Suppressor macrophage treated with lipopolysaccharide for 1 hour (primary cell): ENCODE data around the gene INPP5A.
"Not testable (repeated sequence)": the region's sequence is repeated elsewhere in the genome, so short reads cannot be mapped to it uniquely, and the experiment has no call there.

Source experiments
- DNase-seq, 3 donors: peaks; one replicate each; pipeline ENCODE4 v3.0.0-alpha.2; 2020 to 2022

The INPP5A gene

DNA sequence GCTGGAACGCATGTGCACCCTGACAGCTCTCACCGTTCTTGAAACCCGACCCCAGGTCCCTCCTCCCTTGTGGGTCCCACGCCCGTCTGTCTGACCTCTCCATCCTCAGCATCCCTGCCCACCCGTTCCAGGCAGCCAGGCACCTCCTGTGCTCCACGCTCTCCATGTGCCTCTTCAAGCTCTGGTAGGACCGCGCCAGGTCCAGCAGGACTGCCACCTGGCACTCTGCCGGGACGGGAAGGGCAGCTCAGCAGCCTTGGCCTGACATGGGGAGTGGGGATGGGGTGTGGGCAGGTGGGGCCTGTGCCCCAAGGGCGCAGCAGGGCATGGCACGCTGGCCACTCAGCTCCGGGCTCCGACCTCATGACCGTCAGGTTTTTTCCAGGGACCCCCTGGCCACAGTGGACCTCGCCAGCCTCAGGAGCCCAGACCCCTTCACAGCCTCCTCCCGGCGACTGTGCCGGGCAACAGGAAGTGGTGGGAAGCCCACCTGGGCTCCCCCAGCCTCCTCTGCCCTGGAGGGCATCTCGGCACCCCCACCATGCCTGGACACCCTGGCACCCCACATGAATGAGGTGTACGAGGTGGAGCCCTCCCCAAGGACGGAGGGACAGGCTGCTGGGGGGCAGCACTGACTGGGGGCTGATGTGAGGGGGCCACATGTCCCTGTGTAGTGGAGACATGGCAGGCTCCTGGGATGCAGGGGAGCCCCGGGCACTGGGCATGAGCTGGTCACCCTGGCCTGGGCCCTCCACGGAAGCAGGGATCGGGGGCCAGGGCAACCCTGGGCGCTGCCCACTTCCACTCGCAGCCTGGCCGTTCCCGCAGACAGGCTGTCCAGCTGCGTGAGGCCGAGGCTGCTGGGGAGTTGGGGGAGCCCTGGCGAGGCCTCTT lies 273.5 kb downstream of the INPP5A start:
- no peak for DNase-seq

DNA sequence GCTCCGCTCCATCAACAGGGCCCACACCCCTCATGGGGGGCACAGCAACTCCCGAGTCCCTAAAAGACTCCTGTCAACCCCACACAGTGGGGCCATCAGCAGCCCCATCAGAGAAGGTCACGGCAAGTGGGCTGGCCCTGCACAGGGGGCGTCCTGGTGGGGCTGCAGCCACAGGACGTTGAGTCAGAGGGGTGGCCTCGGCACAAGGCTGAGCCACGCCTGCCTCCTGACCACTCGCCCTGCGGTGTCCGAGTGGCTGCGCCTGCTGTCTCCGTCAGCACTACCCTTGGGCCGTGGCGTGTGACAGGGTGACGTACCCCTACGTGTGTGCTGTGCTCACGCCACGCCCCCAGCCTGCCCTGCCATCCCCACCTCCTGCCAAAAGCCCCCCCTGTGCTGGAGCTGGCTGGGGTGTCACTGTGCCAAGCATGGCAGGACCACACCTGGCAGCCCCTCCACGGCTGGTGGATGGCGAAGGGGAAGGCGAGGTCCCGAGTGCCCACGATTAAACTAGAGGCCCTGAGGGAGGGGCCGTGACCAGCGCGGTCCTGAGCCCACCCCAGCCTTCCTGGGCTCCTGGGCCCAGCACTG lies 274.4 kb downstream of the INPP5A start:
- no peak for DNase-seq

DNA sequence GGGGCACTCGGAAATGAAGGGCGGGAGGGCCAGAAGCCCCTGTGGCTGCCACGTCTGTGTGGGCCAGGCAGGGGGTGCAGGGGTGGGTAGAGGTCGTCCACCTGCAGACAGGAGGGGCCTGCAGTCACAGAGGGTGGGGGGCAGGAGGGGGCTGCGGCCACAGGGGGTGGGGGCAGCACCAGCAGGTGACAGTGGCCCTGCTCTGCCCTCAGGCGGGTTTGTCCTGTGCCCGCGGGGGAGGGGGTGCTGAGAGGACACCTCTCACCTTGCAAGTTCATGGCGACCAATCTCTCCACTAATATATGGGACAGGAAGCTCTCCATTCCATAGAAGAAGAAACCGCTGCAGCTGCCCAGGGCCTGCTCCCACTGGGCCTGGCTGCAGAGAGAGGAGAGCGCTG lies 274.9 kb downstream of the INPP5A start:
- no peak for DNase-seq

DNA sequence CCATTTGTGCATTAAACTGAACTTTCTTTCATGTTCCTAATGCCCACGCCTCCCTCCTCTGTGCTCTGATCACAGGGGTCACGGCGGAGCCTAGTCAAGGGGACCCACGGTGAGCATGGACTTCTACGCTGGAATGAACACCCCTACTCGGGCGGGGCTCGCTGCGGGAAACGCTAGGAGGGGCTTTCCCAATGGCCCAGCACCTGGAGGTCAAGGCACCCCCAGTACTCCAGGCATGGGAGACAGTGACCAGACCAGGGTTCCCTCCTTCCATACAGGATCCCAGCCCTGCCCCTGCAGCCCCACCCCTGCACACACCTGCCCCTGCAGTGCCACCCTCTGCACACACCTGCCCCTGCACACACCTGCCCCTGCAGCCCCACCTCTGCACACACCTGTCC lies 275.4 kb downstream of the INPP5A start:
- DNase-seq = no peak

DNA sequence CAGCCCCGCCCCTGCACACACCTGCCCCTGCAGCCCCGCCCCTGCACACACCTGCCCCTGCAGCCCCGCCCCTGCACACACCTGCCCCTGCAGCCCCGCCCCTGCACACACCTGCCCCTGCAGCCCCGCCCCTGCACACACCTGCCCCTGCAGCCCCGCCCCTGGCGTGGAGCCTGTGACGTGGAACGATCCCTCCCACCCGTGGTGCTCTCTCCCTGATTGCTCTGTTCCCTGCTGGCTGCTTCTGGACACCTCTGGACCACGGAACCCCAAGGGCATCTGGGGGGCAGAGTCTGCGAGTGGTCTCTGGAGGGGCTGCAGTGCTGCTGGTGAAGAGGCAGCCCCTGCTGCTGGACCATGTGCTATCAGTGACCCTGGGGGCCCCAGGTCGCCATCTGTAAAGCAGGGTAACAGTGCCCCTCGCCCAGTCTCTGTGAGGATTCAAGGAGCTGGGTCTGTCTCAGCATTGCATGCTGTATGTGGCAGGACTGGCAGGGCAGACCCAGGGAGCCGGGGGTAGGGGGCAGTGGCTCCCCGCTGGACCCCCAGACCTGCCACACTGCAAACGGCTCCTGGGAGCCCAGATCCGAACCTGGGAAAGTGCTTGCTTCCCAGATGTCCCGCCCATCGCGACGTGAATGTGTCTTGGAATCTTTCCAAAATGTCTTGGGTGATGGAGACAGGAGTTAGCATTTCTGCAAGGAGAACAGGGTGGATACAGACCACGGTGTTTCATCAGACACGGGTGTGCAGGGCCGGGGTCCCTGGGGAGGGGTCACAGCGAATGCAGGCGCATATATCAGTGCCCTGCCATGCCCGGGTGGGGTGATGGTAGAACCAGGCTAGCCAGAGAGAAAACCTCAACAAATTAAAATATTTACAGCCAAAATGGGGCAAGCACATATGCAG lies 276.2 kb downstream of the INPP5A start:
- DNase-seq = no peak

DNA sequence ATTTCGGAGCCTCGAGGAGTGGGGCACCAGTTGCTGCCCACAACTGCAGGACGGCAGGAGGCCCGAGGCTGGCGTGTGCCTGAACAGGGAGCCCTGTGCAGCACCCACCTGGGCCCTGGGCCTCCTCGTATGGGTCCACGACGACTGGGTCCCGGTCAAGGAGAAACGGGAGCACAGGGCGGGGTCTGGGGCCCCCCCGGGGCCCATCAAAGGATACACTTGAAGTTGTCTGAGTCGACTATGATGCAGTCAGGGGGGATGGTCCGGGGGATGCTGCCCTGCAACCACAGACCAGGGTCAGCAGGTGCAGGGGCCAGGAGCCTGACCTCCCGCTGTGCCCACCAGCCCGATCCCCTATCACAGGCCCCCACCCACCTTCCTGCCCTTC lies 276.9 kb downstream of the INPP5A start:
- no peak for DNase-seq

DNA sequence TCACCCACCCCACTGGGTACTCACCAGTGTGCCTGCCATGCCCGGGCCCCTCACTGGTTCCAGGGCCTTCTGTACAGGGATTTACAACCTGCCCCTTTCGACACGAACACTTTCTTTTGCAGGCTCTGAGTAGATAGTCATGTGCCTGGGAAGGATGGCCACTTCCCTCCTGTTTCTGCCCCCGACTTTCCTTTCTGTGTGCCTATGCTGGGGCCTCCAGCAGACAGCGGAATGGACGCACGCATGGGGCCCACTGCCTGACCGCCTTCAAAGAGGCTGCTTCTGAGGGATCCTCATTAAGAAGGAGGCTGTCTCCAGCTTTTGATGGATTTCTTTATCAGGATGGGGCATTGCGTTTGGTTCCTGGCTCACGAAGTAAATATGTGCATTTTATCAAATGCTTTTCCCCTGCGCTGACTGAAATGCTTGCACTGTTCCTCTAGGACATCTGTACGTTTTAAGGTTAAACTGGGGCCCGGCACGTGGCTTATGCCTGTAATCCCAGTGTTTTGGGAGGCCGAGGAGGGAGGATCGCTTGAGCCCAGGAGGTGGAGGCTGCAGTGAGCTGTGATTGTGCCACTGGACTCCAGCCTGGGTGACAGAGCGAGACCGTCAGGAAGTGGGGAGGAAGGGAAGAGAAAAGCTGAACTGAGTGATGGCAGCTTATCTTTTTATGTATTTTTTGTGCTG lies 277.7 kb downstream of the INPP5A start:
- no peak for DNase-seq

GRCh38 chr10:132816718-132817117 lies 279.1 kb downstream of the INPP5A start:
- no peak for DNase-seq

DNA sequence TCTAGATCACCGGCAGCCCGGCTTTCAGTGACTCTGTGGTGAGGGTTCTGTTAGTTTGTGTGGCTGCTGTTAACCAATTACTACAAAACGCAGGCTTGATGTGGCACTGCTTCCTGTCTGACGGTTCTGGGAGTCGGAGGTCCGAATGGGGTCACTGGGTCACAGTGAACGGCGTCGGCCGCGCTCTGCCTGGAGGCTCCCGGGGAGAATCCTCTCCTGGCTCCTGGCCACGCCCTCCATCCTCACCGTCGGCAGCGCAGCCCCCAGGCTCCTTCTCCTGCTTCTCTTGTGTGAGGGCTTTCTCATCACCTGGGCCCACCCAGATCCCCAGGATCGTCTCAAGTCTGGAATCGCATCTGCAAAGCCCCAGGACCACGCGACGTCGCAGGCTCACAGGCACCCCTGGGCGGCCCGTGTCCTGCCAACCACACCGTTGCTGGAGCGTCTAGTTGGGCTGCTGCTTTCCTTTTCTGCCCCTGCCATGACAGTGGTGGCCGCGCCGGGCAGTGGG lies 280.2 kb downstream of the INPP5A start:
- DNase-seq = no peak

DNA sequence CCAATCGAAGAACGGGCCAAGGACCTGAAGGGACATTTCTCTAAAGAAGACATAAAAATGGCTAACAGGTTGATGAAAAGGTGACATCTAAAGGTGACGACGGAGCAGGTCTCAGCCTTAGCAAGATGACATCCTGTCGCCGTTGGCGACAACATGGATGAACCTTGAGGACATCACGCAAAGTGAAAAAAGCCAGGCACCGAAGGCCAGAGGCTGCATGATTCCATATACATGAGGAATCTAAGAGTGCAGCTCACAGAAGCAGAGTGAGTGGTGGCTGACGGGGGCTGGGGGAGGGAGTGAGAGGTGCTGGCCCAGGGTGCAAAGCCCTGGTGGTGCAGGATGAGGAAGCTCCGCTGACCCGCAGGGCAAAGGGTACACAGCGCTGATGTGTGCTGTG lies 282.5 kb downstream of the INPP5A start:
- DNase-seq = no peak

- DNase-seq = not testable (repeated sequence)
Measured at GRCh38 chr10:132825783-132826523, 288.4 kb downstream of the INPP5A start.

- DNase-seq = no peak
Measured at GRCh38 chr10:132826524-132827422, 289.2 kb downstream of the INPP5A start.

- DNase-seq = no peak
Measured at GRCh38 chr10:132827423-132827789, 289.8 kb downstream of the INPP5A start.

DNA sequence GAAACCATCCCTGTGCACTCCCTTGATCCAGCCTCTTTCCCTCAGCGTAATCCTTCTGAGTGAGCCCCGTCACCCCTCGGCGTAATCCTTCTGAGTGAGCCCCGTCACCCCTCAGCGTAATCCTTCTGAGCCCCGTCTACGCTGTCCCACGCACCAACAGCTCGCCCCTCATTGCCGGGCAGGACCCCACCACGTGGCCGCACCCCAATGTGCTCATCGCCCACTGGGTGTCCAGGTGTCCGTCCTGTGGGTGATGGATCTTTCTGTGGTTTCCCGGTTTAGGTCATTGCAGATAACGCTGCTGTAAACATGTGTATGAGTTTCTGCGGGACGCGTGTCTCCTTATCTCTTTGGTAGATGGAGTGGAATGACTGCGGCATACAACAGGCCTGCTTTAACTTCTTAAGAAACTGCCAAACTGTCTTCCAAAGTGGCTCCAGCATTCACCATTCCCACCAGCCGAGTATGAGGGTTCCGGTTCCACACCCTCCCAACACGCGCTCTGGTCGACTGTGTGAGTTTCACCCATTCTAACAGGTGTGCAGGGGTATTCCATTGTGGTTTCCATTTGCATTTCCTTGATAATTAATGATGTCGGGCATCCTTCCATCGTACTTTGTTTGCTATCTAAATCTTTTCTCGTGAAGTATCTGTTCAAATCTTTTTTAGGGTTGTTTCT lies 290.4 kb downstream of the INPP5A start:
- DNase-seq = no peak

- DNase-seq = no peak
Measured at GRCh38 chr10:132828681-132829080, 291.1 kb downstream of the INPP5A start.

- no peak for DNase-seq
Measured at GRCh38 chr10:132829403-132829802, 291.8 kb downstream of the INPP5A start.

GRCh38 chr10:132832186-132832969 lies 294.8 kb downstream of the INPP5A start:
- no peak for DNase-seq
